ENCODE data around the gene TBC1D30.

DNA sequence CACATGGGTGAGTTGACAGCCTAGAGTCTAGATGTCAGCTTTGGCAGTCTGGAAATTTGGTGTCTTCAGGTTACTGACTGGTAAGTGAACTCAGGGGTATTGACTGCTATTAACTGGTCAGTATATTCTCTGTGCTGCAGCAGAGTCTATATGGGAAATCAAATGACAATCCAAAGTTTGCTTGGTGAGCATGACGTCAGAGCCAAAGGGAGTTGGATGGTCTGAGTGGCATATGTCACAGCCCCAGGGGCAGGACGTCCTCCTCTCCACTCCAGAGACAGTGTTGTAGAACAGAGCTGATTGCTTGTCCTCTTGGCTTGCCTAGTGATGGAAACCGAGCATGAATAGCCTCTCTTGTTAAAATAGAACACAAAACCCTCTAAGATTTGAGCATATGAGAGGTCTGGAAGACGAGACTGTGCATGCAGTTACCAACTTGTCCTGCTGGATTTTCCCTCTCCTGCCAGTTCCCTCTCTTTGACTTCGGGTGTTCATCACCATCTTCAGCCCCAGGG, 3.3 kb upstream of the TBC1D30 start:
- no peak for TF ChIP-seq POLR2A (IDR thresholded peaks at IDR 0.05)
- TF ChIP-seq, protein P1, sequence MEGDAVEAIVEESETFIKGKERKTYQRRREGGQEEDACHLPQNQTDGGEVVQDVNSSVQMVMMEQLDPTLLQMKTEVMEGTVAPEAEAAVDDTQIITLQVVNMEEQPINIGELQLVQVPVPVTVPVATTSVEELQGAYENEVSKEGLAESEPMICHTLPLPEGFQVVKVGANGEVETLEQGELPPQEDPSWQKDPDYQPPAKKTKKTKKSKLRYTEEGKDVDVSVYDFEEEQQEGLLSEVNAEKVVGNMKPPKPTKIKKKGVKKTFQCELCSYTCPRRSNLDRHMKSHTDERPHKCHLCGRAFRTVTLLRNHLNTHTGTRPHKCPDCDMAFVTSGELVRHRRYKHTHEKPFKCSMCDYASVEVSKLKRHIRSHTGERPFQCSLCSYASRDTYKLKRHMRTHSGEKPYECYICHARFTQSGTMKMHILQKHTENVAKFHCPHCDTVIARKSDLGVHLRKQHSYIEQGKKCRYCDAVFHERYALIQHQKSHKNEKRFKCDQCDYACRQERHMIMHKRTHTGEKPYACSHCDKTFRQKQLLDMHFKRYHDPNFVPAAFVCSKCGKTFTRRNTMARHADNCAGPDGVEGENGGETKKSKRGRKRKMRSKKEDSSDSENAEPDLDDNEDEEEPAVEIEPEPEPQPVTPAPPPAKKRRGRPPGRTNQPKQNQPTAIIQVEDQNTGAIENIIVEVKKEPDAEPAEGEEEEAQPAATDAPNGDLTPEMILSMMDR (IDR thresholded peaks at IDR 0.05) = no peak

Measured in tibial nerve (tissue), 3 donors.